ENCODE measurements around the gene GNG12.

- TF ChIP-seq CTCF (conservative IDR thresholded peaks at IDR 0.05; ENCODE audit: low read depth, low read length) (no peak), EZH2phosphoT487 (IDR thresholded peaks at IDR 0.05; ENCODE audit: borderline replicate concordance, low read length) (no peak), EZH2 (IDR thresholded peaks at IDR 0.05; ENCODE audit: low read length, unreplicated experiment) (no peak)
Observed at GRCh38 chr1:67807282-67807681, 26.0 kb downstream of the GNG12 start.
